Heart right ventricle (tissue), 16 donors: Measurements from ENCODE around the gene ARHGAP22. TPM values are rescaled to one million over a fixed set of nuclear protein-coding genes. Genes with fewer than 3 reads are reported as not detected.
A peak's percentile ranks its signal among the peaks of the same experiment; 100 is the strongest.

Experiments
- ATAC-seq, 8 donors: fragments of 200-7000 bp; cut with Tn5 transposase; one replicate each; pipeline ENCODE4 v1.9.1; 2020; ENCODE audit warnings: mild to moderate bottlenecking in 8 of 8, moderate library complexity in 8 of 8, moderate number of reproducible peaks in 1 of 8
- DNase-seq, 2 donors: peaks; one replicate each; pipeline ENCODE4 v3.0.0-alpha.2; 2020
- H3K27ac ChIP-seq, 10 donors: fragments of 200-600 bp; sonication (generic) in 2 of 10; one replicate each; pipeline versions ENCODE4 v1.5.0 to v1.8.0; 2020 to 2022; ENCODE audit warnings: mild to moderate bottlenecking in 3 of 10
- H3K27me3 ChIP-seq, 7 donors: fragments of 200-600 bp; one replicate each; pipeline ENCODE4 v1.8.0; 2021 to 2022; ENCODE audit warnings: mild to moderate bottlenecking in 2 of 7
- H3K36me3 ChIP-seq, 9 donors: fragments of 200-600 bp; sonication (generic) in 1 of 9; one replicate each; pipeline versions ENCODE4 v1.5.0 to v1.8.0; 2020 to 2022; ENCODE audit warnings: mild to moderate bottlenecking in 2 of 9
- H3K4me1 ChIP-seq, 9 donors: fragments of 200-600 bp; sonication (generic) in 1 of 9; one replicate each; pipeline versions ENCODE4 v1.5.0 to v1.8.0; 2020 to 2022; ENCODE audit warnings: mild to moderate bottlenecking in 4 of 9
- H3K4me3 ChIP-seq, 10 donors: fragments of 200-600 bp; sonication (generic) in 2 of 10; one replicate each; pipeline versions ENCODE4 v1.5.0 to v1.8.0; 2020 to 2022; ENCODE audit warnings: mild to moderate bottlenecking in 7 of 10, moderate library complexity in 2 of 10
- H3K9me3 ChIP-seq, 11 donors: fragments of 200-600 bp in 10 of 11; sonication (generic) in 2 of 11; one replicate each; pipeline versions ENCODE4 v1.5.0 to v1.8.0; 2013 to 2022; ENCODE audit warnings: mild to moderate bottlenecking in 2 of 11, control low read depth in 1 of 11, moderate library complexity in 1 of 11
- WGBS, 2 donors: extraction: QIAGEN DNeasy Blood & Tissue Kit; methylation state at CpG; one replicate each; pipeline ENCODE4 v1.1.7; 2013; ENCODE audit warnings: inconsistent platforms in 1 of 2; 5-methylcytosine and 5-hydroxymethylcytosine counted together
- intact Hi-C, 10 donors: fragments of 100-400 bp; cut with DNase I; formaldehyde crosslinking; loops; one replicate each; pipeline versions ENCODE4 v1.11.1 to v1.14.2; 2022
- polyA plus RNA-seq, 2 donors: library from polyadenylated mRNA; stranded (reverse); fragments of 200-250 nt; gene quantifications; one replicate each; pipeline ENCODE4 v1.2.3, GENCODE V29; 2013
- total RNA-seq, 10 donors: library from RNA; stranded (reverse); fragmentation: NEBNext Ultra II Directional in 3 of 10; extraction: Animal tissue kit (Norgen Biotek cat#: 25700) in 3 of 10; gene quantifications; one replicate each; pipeline versions ENCODE4 v1.2.1 to v1.2.4, GENCODE V29; 2021 to 2023
- TF ChIP-seq, protein P1 (sequence below), 9 donors: fragments of 200-600 bp; sonication (generic) in 2 of 9; IDR thresholded peaks; one replicate each; pipeline versions ENCODE4 v1.5.0 to v1.8.0; 2021 to 2022; ENCODE audit warnings: antibody characterized with exemption in 9 of 9, mild to moderate bottlenecking in 5 of 9, moderate library complexity in 1 of 9
- donor health status: Arrhythmogenic right ventricular cardiomyopathy.
- donor health status: ischemic (EF 13 %, LVEDD 7.1; RV severe dilation, severe dysfunction).
- donor health status: healthy with polysubstance abuse.
- donor health status: DM: no; HTN: yes; CAD: no.
- donor health status: DM: no; HTN: no; CAD: no.
- donor health status: ischemic (EF 25% LVEDD 6.9; RV normal size, moderate dysfunction).
- donor health status: ischemic (EF 25% LVEDD 5.7; RV mildly dilated, moderate dysfunction).
- donor health status: healthy.
- donor health status: DM: yes; HTN: yes; CAD: no.
- donor health status: Ischemic cardiomyopathy.
- donor health status: ischemic (EF 35%, LVEDD 5.7; RV mildly dilated, moderate dysfunction).
- donor health status: nonischemic (EF 11% LVEDD 7.7; RV severe dilation, severe dysfunction).
- donor health status: DM: yes; HTN: yes; CAD: no.
- donor health status: PGD.
- donor health status: ischemic (EF 29% LVEDD 5.4; RV normal size, mild dysfunction).
- donor health status: nonischemic (EF 23%, LVEDD 6.1; RV moderate dilation, normal function).

ARHGAP22 gene
- total and polyA plus RNA-seq, 12 donors = 1.5 to 9.3 (median 2.8) TPM

GRCh38 chr10:48616436-48616835 lies 11.6 kb upstream of the ARHGAP22 start:
- Histone ChIP-seq H3K27me3 (no peaks in the 10 kb centered on the region), H3K36me3 (no peaks in the 10 kb centered on the region), H3K4me3 (no peak overlapping the region), H3K27ac (no peak overlapping the region), H3K4me1 (peaks cover 0 to 26% (median 0%) of the 10 kb centered on the region in 9 donors), H3K9me3 (peaks cover 0 to 21% (median 4%) of the 10 kb centered on the region in 11 donors)
- WGBS, 2 donors = 50 to 63% methylated on average over 1 of the region's 1 CpG
- no peak for ATAC-seq
- intact Hi-C loops = no loop called here
- DNase-seq = no peak
- TF ChIP-seq, protein P1, sequence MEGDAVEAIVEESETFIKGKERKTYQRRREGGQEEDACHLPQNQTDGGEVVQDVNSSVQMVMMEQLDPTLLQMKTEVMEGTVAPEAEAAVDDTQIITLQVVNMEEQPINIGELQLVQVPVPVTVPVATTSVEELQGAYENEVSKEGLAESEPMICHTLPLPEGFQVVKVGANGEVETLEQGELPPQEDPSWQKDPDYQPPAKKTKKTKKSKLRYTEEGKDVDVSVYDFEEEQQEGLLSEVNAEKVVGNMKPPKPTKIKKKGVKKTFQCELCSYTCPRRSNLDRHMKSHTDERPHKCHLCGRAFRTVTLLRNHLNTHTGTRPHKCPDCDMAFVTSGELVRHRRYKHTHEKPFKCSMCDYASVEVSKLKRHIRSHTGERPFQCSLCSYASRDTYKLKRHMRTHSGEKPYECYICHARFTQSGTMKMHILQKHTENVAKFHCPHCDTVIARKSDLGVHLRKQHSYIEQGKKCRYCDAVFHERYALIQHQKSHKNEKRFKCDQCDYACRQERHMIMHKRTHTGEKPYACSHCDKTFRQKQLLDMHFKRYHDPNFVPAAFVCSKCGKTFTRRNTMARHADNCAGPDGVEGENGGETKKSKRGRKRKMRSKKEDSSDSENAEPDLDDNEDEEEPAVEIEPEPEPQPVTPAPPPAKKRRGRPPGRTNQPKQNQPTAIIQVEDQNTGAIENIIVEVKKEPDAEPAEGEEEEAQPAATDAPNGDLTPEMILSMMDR (IDR thresholded peaks at IDR 0.05) = no peak

GRCh38 chr10:48614481-48615390 lies 9.9 kb upstream of the ARHGAP22 start:
- WGBS, 2 donors = 60 to 63% methylated on average over 2 of the region's 2 CpGs
- Histone ChIP-seq H3K27me3 (no peaks in the 10 kb centered on the region), H3K36me3 (no peaks in the 10 kb centered on the region), H3K4me1 (peaks cover 0 to 34% (median 0%) of the 10 kb centered on the region in 9 donors), H3K9me3 (peaks cover 0 to 19% (median 4%) of the 10 kb centered on the region in 11 donors), H3K27ac (peak overlapping the region in 1 of 10 donors; percentile 26), H3K4me3 (no peak overlapping the region)
- TF ChIP-seq, protein P1 (IDR thresholded peaks at IDR 0.05) = peak in 2 of 9 donors; percentile 19 to 35
- no peak for DNase-seq
- intact Hi-C loops = loop anchor here in 1 of 10 donors (5.0 kb wide), 1 partner anchor 38 kb away; no protein-coding TSS in a partner anchor
- ATAC-seq = peak in 1 of 8 donors; percentile 55

DNA sequence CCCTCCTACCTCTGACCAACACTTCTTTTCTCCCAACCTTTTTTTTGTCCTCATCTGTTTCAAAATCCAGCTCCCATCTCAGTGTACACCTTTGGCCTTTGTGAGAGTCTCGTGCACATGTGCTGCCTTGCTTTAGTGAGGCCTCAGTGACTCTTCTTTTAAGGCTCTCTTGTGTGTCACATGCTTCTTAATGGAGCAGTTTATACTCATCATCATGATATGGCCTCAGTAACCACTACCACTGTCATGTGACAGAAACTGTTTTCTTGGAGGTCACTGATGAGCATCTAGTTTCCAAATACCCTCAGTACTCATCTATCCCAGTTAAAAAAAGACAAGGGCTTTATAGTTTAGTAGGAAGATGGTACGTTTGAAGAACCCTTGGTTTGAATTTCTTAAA lies 8.1 kb upstream of the ARHGAP22 start:
- Histone ChIP-seq H3K4me1 (peaks cover 0 to 34% (median 0%) of the 10 kb centered on the region in 9 donors), H3K9me3 (peaks cover 0 to 19% (median 4%) of the 10 kb centered on the region in 11 donors), H3K4me3 (no peak overlapping the region), H3K27me3 (no peaks in the 10 kb centered on the region), H3K27ac (no peak overlapping the region), H3K36me3 (no peaks in the 10 kb centered on the region)
- 83 to 86% methylated on average over 2 of the region's 2 CpGs for WGBS, 2 donors
- ATAC-seq = no peak
- no peak for DNase-seq
- TF ChIP-seq, protein P1 (IDR thresholded peaks at IDR 0.05) = no peak
- intact Hi-C loops = loop anchor here in 1 of 10 donors (5.0 kb wide), 1 partner anchor 39 kb away; no protein-coding TSS in a partner anchor

DNA sequence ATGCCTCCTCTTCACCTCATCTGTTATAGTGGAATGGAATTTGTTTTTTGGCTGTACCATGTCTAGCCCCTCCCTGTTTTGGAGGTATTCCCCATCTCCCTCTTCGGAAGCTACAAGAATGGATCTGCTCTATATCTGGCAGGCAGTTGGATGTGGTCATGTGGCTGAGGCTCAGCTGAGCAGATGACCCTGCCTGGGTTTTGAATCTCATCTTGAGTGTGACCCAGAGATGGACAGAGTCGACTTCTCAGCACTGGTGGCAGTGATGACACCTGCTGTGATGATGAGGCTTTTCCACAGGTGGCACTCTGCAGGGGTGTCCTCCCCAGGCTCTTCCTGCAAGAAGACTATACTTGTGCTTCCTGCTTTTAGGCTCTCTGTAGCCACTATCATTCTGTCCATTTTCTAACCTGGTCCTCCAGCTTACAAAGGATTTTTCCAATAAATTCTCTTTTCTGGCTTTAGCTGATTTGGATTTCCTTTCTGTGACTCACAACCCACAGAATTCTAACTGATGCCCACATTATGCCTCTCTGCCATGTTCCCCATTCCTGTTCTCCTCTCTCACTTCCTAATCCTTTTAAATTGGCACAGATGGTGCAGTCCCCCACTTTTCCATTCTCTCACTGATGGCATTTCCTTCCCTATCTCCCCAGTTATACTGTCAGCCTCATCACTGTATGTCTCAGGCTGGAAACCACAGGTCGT lies 7.5 kb upstream of the ARHGAP22 start:
- TF ChIP-seq, protein P1 (IDR thresholded peaks at IDR 0.05) = no peak
- Histone ChIP-seq H3K27ac (peak overlapping the region in 1 of 10 donors; percentile 16), H3K36me3 (no peaks in the 10 kb centered on the region), H3K27me3 (no peaks in the 10 kb centered on the region), H3K4me1 (peaks cover 0 to 41% (median 4%) of the 10 kb centered on the region in 9 donors), H3K4me3 (no peak overlapping the region), H3K9me3 (peaks cover 0 to 19% (median 4%) of the 10 kb centered on the region in 11 donors)
- intact Hi-C loops = loop anchor here in 1 of 10 donors (5.0 kb wide), 1 partner anchor 40 kb away; no protein-coding TSS in a partner anchor
- 50 to 65% methylated on average over 3 of the region's 3 CpGs for WGBS, 2 donors
- peak in 6 of 8 donors; percentile 27 to 49 (median 41) for ATAC-seq
- no peak for DNase-seq
